ENCODE measurements around the gene ADAMTS6.
"Not testable (repeated sequence)": the region's sequence is repeated elsewhere in the genome, so short reads cannot be mapped to it uniquely, and the experiment has no call there.

Gene ADAMTS6

GRCh38 chr5:65390208-65390607, 91.5 kb downstream of the ADAMTS6 start:
- no peaks in the 10 kb centered on the region for H3K4me1 ChIP-seq (ENCODE audit: control insufficient read depth, insufficient read depth, low read length, poor library complexity, severe bottlenecking)
- no peaks in the 10 kb centered on the region for H3K9me3 ChIP-seq (ENCODE audit: control insufficient read depth, low read length)
- no peaks in the 10 kb centered on the region for H3K27me3 ChIP-seq (replicated peaks; ENCODE audit: control insufficient read depth, insufficient read depth, low read length, poor library complexity, severe bottlenecking)
- no peak overlapping the region for H3K4me3 ChIP-seq (ENCODE audit: insufficient read depth, low read depth, low read length, poor library complexity, severe bottlenecking)
- no peak for DNase-seq
- H3K36me3 ChIP-seq (ENCODE audit: control insufficient read depth, insufficient read depth, low read length): no peaks in the 10 kb centered on the region
- H3K27ac ChIP-seq (ENCODE audit: insufficient read depth, low read length, poor library complexity, severe bottlenecking): no peak overlapping the region

GRCh38 chr5:65383859-65384258, 97.9 kb downstream of the ADAMTS6 start:
- Histone ChIP-seq H3K36me3 (ENCODE audit: control insufficient read depth, insufficient read depth, low read length) (no peaks in the 10 kb centered on the region), H3K4me1 (ENCODE audit: control insufficient read depth, insufficient read depth, low read length, poor library complexity, severe bottlenecking) (no peaks in the 10 kb centered on the region)
- DNase-seq: no peak

GRCh38 chr5:65382582-65382981, 99.1 kb downstream of the ADAMTS6 start:
- H3K4me3 ChIP-seq (ENCODE audit: insufficient read depth, low read depth, low read length, poor library complexity, severe bottlenecking): no peak overlapping the region
- H3K27me3 ChIP-seq (replicated peaks; ENCODE audit: control insufficient read depth, insufficient read depth, low read length, poor library complexity, severe bottlenecking): no peaks in the 10 kb centered on the region
- no peaks in the 10 kb centered on the region for H3K9me3 ChIP-seq (ENCODE audit: control insufficient read depth, low read length)
- H3K27ac ChIP-seq (ENCODE audit: insufficient read depth, low read length, poor library complexity, severe bottlenecking): no peak overlapping the region
- H3K4me1 ChIP-seq (ENCODE audit: control insufficient read depth, insufficient read depth, low read length, poor library complexity, severe bottlenecking): no peaks in the 10 kb centered on the region
- no peaks in the 10 kb centered on the region for H3K36me3 ChIP-seq (ENCODE audit: control insufficient read depth, insufficient read depth, low read length)
- DNase-seq: no peak

More at GRCh38 chr5:65383859-65384258, 97.9 kb downstream of the ADAMTS6 start:
- H3K27ac ChIP-seq (ENCODE audit: insufficient read depth, low read length, poor library complexity, severe bottlenecking): no peak overlapping the region
- H3K27me3 ChIP-seq (replicated peaks; ENCODE audit: control insufficient read depth, insufficient read depth, low read length, poor library complexity, severe bottlenecking): no peaks in the 10 kb centered on the region
- no peaks in the 10 kb centered on the region for H3K9me3 ChIP-seq (ENCODE audit: control insufficient read depth, low read length)
- H3K4me3 ChIP-seq (ENCODE audit: insufficient read depth, low read depth, low read length, poor library complexity, severe bottlenecking): no peak overlapping the region

- H3K36me3 ChIP-seq (ENCODE audit: control insufficient read depth, insufficient read depth, low read length); DNase-seq; H3K4me1 ChIP-seq (ENCODE audit: control insufficient read depth, insufficient read depth, low read length, poor library complexity, severe bottlenecking); H3K27ac ChIP-seq (ENCODE audit: insufficient read depth, low read length, poor library complexity, severe bottlenecking); H3K9me3 ChIP-seq (ENCODE audit: control insufficient read depth, low read length); H3K27me3 ChIP-seq (replicated peaks; ENCODE audit: control insufficient read depth, insufficient read depth, low read length, poor library complexity, severe bottlenecking); H3K4me3 ChIP-seq (ENCODE audit: insufficient read depth, low read depth, low read length, poor library complexity, severe bottlenecking): not testable (repeated sequence)
Observed at GRCh38 chr5:65370505-65370904, 111.2 kb downstream of the ADAMTS6 start.

GRCh38 chr5:65366655-65367054, 115.1 kb downstream of the ADAMTS6 start:
- Histone ChIP-seq H3K4me3 (ENCODE audit: insufficient read depth, low read depth, low read length, poor library complexity, severe bottlenecking) (no peak overlapping the region), H3K36me3 (ENCODE audit: control insufficient read depth, insufficient read depth, low read length) (no peaks in the 10 kb centered on the region), H3K4me1 (ENCODE audit: control insufficient read depth, insufficient read depth, low read length, poor library complexity, severe bottlenecking) (no peaks in the 10 kb centered on the region), H3K9me3 (ENCODE audit: control insufficient read depth, low read length) (no peaks in the 10 kb centered on the region), H3K27me3 (replicated peaks; ENCODE audit: control insufficient read depth, insufficient read depth, low read length, poor library complexity, severe bottlenecking) (no peaks in the 10 kb centered on the region), H3K27ac (ENCODE audit: insufficient read depth, low read length, poor library complexity, severe bottlenecking) (no peak overlapping the region)
- DNase-seq: no peak

- DNase-seq: no peak
- H3K4me3 ChIP-seq (ENCODE audit: insufficient read depth, low read depth, low read length, poor library complexity, severe bottlenecking): no peak overlapping the region
- H3K9me3 ChIP-seq (ENCODE audit: control insufficient read depth, low read length): no peaks in the 10 kb centered on the region
- no peaks in the 10 kb centered on the region for H3K4me1 ChIP-seq (ENCODE audit: control insufficient read depth, insufficient read depth, low read length, poor library complexity, severe bottlenecking)
- H3K36me3 ChIP-seq (ENCODE audit: control insufficient read depth, insufficient read depth, low read length): no peaks in the 10 kb centered on the region
- H3K27me3 ChIP-seq (replicated peaks; ENCODE audit: control insufficient read depth, insufficient read depth, low read length, poor library complexity, severe bottlenecking): no peaks in the 10 kb centered on the region
- no peak overlapping the region for H3K27ac ChIP-seq (ENCODE audit: insufficient read depth, low read length, poor library complexity, severe bottlenecking)
Observed at GRCh38 chr5:65364907-65365306, 116.8 kb downstream of the ADAMTS6 start.

GRCh38 chr5:65363499-65363898, 118.2 kb downstream of the ADAMTS6 start:
- Histone ChIP-seq H3K9me3 (ENCODE audit: control insufficient read depth, low read length) (no peaks in the 10 kb centered on the region), H3K4me3 (ENCODE audit: insufficient read depth, low read depth, low read length, poor library complexity, severe bottlenecking) (no peak overlapping the region), H3K27ac (ENCODE audit: insufficient read depth, low read length, poor library complexity, severe bottlenecking) (no peak overlapping the region), H3K4me1 (ENCODE audit: control insufficient read depth, insufficient read depth, low read length, poor library complexity, severe bottlenecking) (no peaks in the 10 kb centered on the region), H3K27me3 (replicated peaks; ENCODE audit: control insufficient read depth, insufficient read depth, low read length, poor library complexity, severe bottlenecking) (no peaks in the 10 kb centered on the region), H3K36me3 (ENCODE audit: control insufficient read depth, insufficient read depth, low read length) (no peaks in the 10 kb centered on the region)
- no peak for DNase-seq

GRCh38 chr5:65359981-65360380, 121.7 kb downstream of the ADAMTS6 start:
- Histone ChIP-seq H3K27me3 (replicated peaks; ENCODE audit: control insufficient read depth, insufficient read depth, low read length, poor library complexity, severe bottlenecking) (no peaks in the 10 kb centered on the region), H3K4me3 (ENCODE audit: insufficient read depth, low read depth, low read length, poor library complexity, severe bottlenecking) (no peak overlapping the region), H3K36me3 (ENCODE audit: control insufficient read depth, insufficient read depth, low read length) (no peaks in the 10 kb centered on the region), H3K9me3 (ENCODE audit: control insufficient read depth, low read length) (no peaks in the 10 kb centered on the region), H3K27ac (ENCODE audit: insufficient read depth, low read length, poor library complexity, severe bottlenecking) (no peak overlapping the region), H3K4me1 (ENCODE audit: control insufficient read depth, insufficient read depth, low read length, poor library complexity, severe bottlenecking) (no peaks in the 10 kb centered on the region)
- no peak for DNase-seq

GRCh38 chr5:65359569-65359968, 122.2 kb downstream of the ADAMTS6 start:
- Histone ChIP-seq H3K4me3 (ENCODE audit: insufficient read depth, low read depth, low read length, poor library complexity, severe bottlenecking) (no peak overlapping the region), H3K4me1 (ENCODE audit: control insufficient read depth, insufficient read depth, low read length, poor library complexity, severe bottlenecking) (no peaks in the 10 kb centered on the region)
- DNase-seq: no peak

GRCh38 chr5:65356274-65356673, 125.4 kb downstream of the ADAMTS6 start:
- Histone ChIP-seq H3K27ac (ENCODE audit: insufficient read depth, low read length, poor library complexity, severe bottlenecking) (no peak overlapping the region), H3K27me3 (replicated peaks; ENCODE audit: control insufficient read depth, insufficient read depth, low read length, poor library complexity, severe bottlenecking) (no peaks in the 10 kb centered on the region), H3K36me3 (ENCODE audit: control insufficient read depth, insufficient read depth, low read length) (no peaks in the 10 kb centered on the region), H3K4me3 (ENCODE audit: insufficient read depth, low read depth, low read length, poor library complexity, severe bottlenecking) (no peak overlapping the region), H3K4me1 (ENCODE audit: control insufficient read depth, insufficient read depth, low read length, poor library complexity, severe bottlenecking) (no peaks in the 10 kb centered on the region), H3K9me3 (ENCODE audit: control insufficient read depth, low read length) (no peaks in the 10 kb centered on the region)
- DNase-seq: no peak

More at GRCh38 chr5:65359569-65359968, 122.2 kb downstream of the ADAMTS6 start:
- Histone ChIP-seq H3K9me3 (ENCODE audit: control insufficient read depth, low read length) (no peaks in the 10 kb centered on the region), H3K27me3 (replicated peaks; ENCODE audit: control insufficient read depth, insufficient read depth, low read length, poor library complexity, severe bottlenecking) (no peaks in the 10 kb centered on the region), H3K36me3 (ENCODE audit: control insufficient read depth, insufficient read depth, low read length) (no peaks in the 10 kb centered on the region), H3K27ac (ENCODE audit: insufficient read depth, low read length, poor library complexity, severe bottlenecking) (no peak overlapping the region)

GRCh38 chr5:65355301-65355700, 126.4 kb downstream of the ADAMTS6 start:
- DNase-seq: no peak
- Histone ChIP-seq H3K4me3 (ENCODE audit: insufficient read depth, low read depth, low read length, poor library complexity, severe bottlenecking) (no peak overlapping the region), H3K27me3 (replicated peaks; ENCODE audit: control insufficient read depth, insufficient read depth, low read length, poor library complexity, severe bottlenecking) (no peaks in the 10 kb centered on the region), H3K4me1 (ENCODE audit: control insufficient read depth, insufficient read depth, low read length, poor library complexity, severe bottlenecking) (no peaks in the 10 kb centered on the region), H3K9me3 (ENCODE audit: control insufficient read depth, low read length) (no peaks in the 10 kb centered on the region), H3K27ac (ENCODE audit: insufficient read depth, low read length, poor library complexity, severe bottlenecking) (no peak overlapping the region), H3K36me3 (ENCODE audit: control insufficient read depth, insufficient read depth, low read length) (no peaks in the 10 kb centered on the region)

All from effector memory CD4-positive, alpha-beta T cell (primary cell).